Measurements from ENCODE around the gene ZBTB16. TPM values are rescaled to one million over a fixed set of nuclear protein-coding genes. Genes with fewer than 3 reads are reported as not detected.

Gene ZBTB16
- total RNA-seq, 1 donor: 23.3 TPM

DNA sequence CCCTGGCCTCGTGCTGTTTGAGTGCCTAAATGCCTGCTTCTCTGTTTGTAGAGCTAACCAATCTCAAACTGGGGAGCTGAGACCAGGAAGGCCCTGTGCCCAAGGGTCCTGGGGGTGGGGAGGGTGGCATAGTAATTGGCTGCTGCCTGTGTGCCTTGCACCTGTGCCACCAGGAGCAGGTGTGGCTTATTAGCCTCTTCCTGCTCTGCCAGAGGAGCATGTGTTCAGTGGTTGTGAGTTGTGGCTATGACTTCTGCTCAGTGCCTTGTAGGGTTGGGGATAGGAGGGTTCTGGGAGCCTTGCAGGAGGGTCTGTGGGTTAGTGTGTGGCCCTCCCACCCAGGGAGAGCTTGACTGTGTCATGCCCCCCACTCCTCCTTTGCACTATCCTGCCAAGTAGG, 109.2 kb downstream of the ZBTB16 start:
- H3K4me1 ChIP-seq (ENCODE audit: insufficient read depth, low read length): peaks cover 91% of the 10 kb centered on the region
- no peaks in the 10 kb centered on the region for H3K9me3 ChIP-seq (ENCODE audit: low read depth, low read length)
- no peak overlapping the region for H3K4me3 ChIP-seq (ENCODE audit: low read length)
- H3K27me3 ChIP-seq (ENCODE audit: insufficient read depth, low read length): no peaks in the 10 kb centered on the region

DNA sequence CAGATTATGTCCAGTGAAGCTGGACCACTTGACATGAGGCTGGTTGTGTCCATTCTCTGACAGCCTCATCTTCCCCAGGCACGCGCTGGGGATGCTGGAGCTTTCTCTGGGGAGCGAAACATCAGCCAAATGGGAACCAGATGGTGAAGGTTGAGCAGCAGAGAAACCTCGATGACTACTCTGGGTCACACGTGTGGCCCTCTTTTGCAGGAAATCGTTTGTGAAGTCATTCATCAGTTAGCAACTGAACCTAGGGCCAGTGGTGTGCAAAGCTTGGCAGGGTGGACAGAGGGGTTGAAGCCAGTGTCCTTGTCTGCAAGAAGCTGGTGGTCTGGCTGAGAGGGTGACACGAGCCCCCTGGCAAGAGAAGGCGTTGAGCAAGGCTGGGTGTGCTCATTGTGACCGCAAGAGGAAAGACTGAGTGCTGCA, 109.8 kb downstream of the ZBTB16 start:
- Histone ChIP-seq H3K4me3 (ENCODE audit: low read length) (no peak overlapping the region), H3K4me1 (ENCODE audit: insufficient read depth, low read length) (peaks cover 90% of the 10 kb centered on the region), H3K27me3 (ENCODE audit: insufficient read depth, low read length) (no peaks in the 10 kb centered on the region), H3K9me3 (ENCODE audit: low read depth, low read length) (no peaks in the 10 kb centered on the region)

DNA sequence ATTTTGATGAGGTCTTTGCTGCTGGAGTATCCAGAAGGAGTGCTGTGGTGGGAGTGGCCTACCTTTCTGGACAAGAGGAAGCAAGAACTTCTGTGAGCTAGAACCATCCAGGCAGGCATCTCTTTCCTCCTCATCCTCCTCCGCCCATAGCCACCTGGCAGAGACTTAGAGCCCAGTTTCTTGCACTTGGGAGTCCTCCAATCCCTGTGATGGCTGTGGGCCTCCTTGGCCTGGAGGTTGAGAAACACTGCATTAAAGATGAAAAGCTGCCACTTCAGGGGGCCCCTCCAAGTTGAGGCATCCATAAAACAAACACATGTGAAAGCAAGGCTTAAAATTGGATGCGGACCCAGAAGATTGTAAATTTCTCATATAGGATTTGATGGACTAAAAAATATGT, 110.3 kb downstream of the ZBTB16 start:
- Histone ChIP-seq H3K4me1 (ENCODE audit: insufficient read depth, low read length) (peaks cover 90% of the 10 kb centered on the region), H3K27me3 (ENCODE audit: insufficient read depth, low read length) (no peaks in the 10 kb centered on the region)

DNA sequence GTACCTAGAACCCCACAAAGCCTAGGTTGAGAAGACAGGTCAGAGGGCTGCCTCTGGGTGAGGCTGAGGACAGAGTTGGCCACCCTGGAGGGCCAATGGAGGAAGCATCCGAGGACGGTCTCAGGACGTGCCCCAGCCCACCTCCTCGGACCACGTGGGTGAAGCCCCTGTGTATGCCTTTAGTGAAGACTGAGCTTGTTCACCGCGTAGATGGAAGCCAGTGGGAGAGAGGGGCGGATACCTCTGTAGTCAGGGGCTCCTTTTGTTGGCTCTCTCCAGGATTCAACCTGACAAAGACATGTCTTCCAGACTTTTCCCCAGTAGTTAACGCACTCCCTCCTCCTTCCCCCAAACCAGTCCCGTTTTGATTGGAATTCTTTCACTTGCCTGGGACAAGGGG, 110.7 kb downstream of the ZBTB16 start:
- Histone ChIP-seq H3K27me3 (ENCODE audit: insufficient read depth, low read length) (no peaks in the 10 kb centered on the region), H3K4me1 (ENCODE audit: insufficient read depth, low read length) (peaks cover 89% of the 10 kb centered on the region), H3K9me3 (ENCODE audit: low read depth, low read length) (no peaks in the 10 kb centered on the region), H3K4me3 (ENCODE audit: low read length) (no peak overlapping the region)

More for the DNA sequence above, 110.3 kb downstream of the ZBTB16 start:
- no peaks in the 10 kb centered on the region for H3K9me3 ChIP-seq (ENCODE audit: low read depth, low read length)
- no peak overlapping the region for H3K4me3 ChIP-seq (ENCODE audit: low read length)

DNA sequence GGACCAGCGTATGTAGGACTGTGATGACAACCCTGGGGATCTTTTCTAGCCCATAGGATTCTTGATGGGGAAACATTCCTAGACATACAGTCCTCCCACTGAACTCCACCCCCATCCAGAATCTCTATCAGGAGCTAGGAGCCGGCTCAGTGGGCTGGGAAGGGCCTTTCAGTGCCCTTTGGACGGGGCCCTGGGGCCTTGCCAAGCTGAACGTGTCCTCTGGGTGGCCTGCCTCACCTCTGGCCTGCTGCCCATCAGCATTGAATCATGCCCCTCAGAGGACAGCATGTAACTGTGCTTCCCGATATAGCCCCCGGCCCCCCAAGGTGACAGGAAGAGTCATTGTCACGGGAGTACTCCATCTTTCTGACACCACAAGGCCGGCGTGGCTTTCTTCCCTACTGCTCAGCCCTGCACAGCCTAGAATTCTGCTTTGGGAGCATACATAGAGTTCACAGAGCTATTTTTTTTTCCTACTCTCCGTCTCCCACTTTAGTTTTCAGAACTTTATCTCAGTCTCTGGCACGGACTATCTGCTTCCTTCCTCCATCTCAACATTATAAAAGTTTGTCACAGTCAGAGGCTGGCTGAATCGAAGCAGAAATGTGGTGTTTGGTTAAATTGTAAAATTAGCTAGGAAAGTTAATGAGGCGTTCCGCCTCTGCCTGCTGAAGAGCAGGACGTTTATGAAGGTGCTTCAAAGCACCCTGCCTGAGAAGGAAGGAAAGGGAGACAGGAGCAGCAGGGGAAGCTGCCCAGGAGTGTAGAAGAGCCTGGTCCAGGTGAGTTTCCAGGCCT, 111.9 kb downstream of the ZBTB16 start:
- Histone ChIP-seq H3K27me3 (ENCODE audit: insufficient read depth, low read length) (no peaks in the 10 kb centered on the region), H3K4me1 (ENCODE audit: insufficient read depth, low read length) (peaks cover 79% of the 10 kb centered on the region), H3K4me3 (ENCODE audit: low read length) (no peak overlapping the region), H3K9me3 (ENCODE audit: low read depth, low read length) (no peaks in the 10 kb centered on the region)

DNA sequence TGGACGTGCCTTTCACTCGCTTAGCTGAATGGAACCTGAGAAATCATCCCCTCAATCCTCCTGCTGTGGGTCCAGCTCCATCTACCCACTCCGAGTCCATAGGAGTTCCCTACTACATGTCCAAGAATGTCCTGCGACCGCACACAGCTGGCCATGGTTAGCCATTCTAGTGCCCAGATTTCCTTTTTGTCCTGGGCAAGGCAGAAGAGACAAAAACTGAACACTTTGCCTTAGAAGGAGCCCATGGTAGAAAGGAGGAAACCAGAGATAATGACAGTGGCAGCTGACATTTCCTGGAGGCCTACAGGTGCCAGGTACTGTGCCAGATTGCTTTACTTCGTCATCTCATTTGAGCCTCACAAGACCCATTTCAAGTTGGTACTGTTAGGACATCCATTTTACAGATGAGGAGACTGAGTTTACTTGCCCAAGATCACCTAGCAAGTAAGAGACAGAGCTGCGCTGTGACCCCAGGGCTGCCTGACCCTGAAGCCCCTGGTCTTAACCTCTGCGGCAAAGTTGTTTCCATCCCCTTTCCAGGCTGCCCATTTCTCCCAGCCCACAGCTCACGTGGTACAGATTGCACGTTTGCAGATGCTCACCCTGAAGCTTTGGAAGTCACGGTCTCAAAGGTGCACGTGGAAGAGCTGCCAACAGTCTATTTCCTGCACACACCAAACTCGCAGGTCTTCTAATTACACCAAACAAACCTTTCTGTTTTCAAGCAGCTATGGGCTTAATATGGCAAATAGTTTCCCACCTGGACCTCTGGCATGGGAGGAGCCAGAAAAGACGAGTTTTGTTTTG, 112.7 kb downstream of the ZBTB16 start:
- peaks cover 71% of the 10 kb centered on the region for H3K4me1 ChIP-seq (ENCODE audit: insufficient read depth, low read length)
- no peaks in the 10 kb centered on the region for H3K9me3 ChIP-seq (ENCODE audit: low read depth, low read length)
- no peak overlapping the region for H3K4me3 ChIP-seq (ENCODE audit: low read length)
- no peaks in the 10 kb centered on the region for H3K27me3 ChIP-seq (ENCODE audit: insufficient read depth, low read length)

DNA sequence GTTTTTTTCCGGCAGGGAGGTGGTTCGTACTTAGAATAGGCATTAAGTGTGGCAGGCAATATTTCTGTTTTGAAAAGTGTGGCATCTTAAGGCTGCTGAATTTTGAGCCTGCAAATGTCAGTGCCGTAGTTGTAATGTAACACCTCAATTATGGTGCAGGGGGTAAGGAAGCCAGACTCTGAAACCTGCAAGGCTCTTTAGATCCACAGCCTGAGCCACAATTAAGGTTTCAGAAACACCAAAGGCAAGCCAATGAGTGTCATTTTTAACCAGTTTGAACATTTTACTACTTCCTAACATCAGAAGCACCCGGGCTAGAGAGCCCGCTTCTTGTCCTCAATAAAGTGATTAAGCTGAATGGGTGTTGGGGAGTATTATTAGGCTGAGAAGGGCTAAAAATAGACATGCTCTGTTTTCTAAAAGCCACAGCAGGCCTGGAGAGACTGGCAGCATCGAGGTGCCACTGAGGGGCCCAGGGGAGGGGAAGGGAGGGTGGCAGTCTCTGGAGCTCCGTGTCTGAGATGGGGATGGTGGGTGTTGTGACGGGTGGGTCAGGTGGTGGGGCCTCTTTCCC, 113.4 kb downstream of the ZBTB16 start:
- Histone ChIP-seq H3K9me3 (ENCODE audit: low read depth, low read length) (no peaks in the 10 kb centered on the region), H3K27me3 (ENCODE audit: insufficient read depth, low read length) (no peaks in the 10 kb centered on the region), H3K4me1 (ENCODE audit: insufficient read depth, low read length) (peaks cover 64% of the 10 kb centered on the region), H3K4me3 (ENCODE audit: low read length) (no peak overlapping the region)

DNA sequence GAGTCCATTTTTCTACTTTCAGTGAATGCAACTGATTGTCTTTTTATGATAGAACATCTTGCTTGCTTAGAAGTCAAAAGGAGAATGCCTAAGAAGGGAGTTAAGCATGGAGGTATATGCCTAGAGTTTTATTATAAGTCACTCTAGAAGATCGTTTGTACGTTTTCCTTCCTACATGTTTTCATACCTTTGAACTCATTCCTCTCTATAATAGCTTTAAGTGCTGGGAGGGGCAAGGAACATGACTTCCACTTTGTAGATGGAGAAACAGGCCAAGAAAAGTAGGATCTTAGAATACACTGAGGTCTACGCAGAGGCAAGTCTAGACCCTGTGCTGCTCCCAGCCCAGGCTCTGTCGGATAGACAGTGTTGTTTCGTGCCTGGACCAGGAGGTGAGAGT, 114.3 kb downstream of the ZBTB16 start:
- Histone ChIP-seq H3K9me3 (ENCODE audit: low read depth, low read length) (no peaks in the 10 kb centered on the region), H3K4me1 (ENCODE audit: insufficient read depth, low read length) (peaks cover 62% of the 10 kb centered on the region), H3K4me3 (ENCODE audit: low read length) (no peak overlapping the region), H3K27me3 (ENCODE audit: insufficient read depth, low read length) (no peaks in the 10 kb centered on the region)

DNA sequence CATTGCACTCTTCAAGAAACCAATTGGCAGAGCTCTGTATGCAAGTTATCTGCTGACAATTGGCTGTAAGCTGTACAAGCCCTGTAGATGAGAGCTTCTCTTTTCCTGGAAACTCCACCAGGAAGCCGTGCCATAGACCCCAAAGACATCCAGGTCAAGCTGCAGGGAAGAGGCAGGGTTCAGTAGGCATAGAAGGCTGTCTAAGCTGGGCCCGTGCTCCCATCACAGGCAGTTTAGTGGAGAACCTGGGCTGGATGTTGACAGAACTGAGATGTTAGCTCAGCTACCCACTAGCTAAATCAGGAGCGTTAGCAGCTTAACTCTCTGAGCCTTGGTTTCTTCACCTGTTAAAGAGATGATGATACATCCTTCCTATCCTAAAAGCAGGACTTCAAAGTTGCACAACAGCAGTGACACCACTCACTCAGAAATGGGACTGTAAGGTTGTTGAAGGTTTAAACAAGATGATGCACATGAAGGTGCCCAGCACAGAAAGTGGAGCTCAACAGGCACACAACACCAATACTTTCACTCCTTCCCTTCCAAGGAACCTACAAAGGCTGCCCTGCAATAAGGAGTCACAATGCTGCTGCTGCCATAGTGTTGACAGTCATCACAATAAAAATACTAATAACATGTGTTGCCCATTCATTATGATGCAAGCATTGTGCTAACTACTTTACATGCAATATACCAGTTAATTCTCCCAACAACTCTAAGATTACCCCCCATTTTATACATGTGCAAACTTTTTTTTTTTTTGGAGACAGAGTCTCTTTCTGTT, 115.4 kb downstream of the ZBTB16 start:
- Histone ChIP-seq H3K4me3 (ENCODE audit: low read length) (no peak overlapping the region), H3K27me3 (ENCODE audit: insufficient read depth, low read length) (no peaks in the 10 kb centered on the region), H3K4me1 (ENCODE audit: insufficient read depth, low read length) (peaks cover 62% of the 10 kb centered on the region), H3K9me3 (ENCODE audit: low read depth, low read length) (no peaks in the 10 kb centered on the region)

DNA sequence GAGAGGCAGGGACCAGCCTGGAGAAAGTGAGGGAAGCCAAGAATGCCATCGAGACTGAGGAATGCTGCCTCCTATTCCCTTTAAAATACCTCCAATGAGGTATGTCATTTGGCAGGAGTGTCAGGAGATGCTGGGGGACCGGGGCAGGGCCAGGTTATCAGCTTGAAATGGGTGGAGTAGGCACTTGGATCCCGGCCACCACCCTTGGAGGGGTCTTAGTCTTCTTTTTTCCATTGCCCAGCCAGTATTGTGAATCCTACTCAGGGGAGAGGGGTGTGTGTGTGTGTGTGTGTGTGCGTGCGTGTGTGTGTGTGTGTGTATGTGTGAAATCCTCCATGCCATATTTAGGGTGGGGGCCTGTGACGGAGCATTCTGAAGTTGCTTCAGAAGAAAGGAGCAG, 116.2 kb downstream of the ZBTB16 start:
- no peak overlapping the region for H3K4me3 ChIP-seq (ENCODE audit: low read length)
- H3K9me3 ChIP-seq (ENCODE audit: low read depth, low read length): no peaks in the 10 kb centered on the region
- H3K4me1 ChIP-seq (ENCODE audit: insufficient read depth, low read length): peaks cover 67% of the 10 kb centered on the region
- no peaks in the 10 kb centered on the region for H3K27me3 ChIP-seq (ENCODE audit: insufficient read depth, low read length)

DNA sequence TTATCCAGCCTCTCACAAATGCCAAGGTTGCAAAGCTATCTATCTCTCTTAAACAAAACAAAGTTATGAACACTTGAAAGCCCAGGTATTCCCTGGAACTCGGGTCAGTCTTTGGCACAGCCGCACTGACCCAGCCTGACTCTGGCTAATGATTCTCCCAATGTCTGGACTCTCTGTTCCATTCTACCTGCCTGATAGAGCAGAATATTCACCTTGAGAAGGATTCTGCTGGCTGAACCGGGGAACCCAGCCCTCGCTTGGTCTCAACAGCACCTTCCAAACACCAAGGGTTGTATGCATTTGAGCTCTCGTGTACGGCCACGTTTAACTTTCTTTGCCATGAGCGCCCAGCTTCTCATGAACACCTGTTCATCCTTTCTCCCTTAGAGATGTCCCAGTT, 116.8 kb downstream of the ZBTB16 start:
- Histone ChIP-seq H3K27me3 (ENCODE audit: insufficient read depth, low read length) (no peaks in the 10 kb centered on the region), H3K9me3 (ENCODE audit: low read depth, low read length) (no peaks in the 10 kb centered on the region), H3K4me3 (ENCODE audit: low read length) (no peak overlapping the region), H3K4me1 (ENCODE audit: insufficient read depth, low read length) (peaks cover 64% of the 10 kb centered on the region)

DNA sequence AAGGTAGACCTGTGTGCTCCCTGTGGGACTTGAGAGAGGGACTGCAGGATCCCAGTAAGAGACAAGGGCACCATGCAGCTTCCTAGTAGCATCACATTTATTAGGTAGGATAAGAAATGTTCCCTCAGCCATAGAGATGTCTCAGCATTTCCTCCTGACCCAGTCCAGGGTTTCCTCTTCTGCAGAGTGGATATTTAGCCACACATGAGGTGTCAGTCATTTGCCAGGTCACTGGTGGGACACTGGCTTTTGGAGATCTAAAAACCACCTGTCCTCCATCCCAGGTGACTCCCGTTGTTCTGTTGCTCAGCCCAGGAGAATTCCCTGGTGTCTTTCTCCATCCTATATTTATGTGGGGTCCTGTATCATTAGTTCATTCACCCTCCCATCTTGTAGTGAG, 119.1 kb downstream of the ZBTB16 start:
- Histone ChIP-seq H3K4me3 (ENCODE audit: low read length) (no peak overlapping the region), H3K4me1 (ENCODE audit: insufficient read depth, low read length) (peaks cover 64% of the 10 kb centered on the region), H3K27me3 (ENCODE audit: insufficient read depth, low read length) (no peaks in the 10 kb centered on the region), H3K9me3 (ENCODE audit: low read depth, low read length) (no peaks in the 10 kb centered on the region)

DNA sequence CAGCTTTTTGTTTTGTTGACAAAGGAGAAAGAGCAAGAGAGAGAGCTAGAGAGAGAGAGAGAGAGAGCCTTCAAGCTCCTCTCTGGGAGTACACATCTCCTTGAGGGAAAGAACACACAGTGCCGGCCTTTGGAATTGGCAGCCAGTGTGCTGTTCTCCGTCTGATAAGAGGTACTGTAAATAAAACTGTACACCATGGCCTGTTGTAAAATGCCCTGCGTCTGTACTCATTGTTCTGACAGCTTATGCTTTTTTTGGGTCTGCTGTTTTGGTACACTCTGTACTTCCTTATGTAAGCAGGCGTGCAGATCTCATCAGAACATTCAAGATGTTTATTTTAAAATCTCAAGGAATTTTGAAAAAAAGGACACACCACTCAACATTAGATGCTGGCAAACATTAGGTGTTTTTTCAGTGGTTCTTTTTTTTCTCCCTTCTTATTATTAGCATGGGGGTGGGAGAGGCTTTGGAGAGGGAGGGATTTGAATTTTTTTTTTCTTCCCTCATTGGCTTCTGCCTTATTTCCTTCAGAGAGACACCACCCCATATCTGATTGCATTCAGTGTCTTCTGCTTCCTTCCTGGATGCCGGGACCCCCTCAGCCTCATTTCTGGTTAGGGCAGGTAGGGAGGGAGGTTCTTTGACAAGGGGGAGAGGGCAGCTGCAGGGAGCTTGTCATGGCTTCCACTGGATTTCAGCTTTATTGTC, 119.9 kb downstream of the ZBTB16 start:
- no peaks in the 10 kb centered on the region for H3K9me3 ChIP-seq (ENCODE audit: low read depth, low read length)
- no peaks in the 10 kb centered on the region for H3K27me3 ChIP-seq (ENCODE audit: insufficient read depth, low read length)
- no peak overlapping the region for H3K4me3 ChIP-seq (ENCODE audit: low read length)
- peaks cover 65% of the 10 kb centered on the region for H3K4me1 ChIP-seq (ENCODE audit: insufficient read depth, low read length)

DNA sequence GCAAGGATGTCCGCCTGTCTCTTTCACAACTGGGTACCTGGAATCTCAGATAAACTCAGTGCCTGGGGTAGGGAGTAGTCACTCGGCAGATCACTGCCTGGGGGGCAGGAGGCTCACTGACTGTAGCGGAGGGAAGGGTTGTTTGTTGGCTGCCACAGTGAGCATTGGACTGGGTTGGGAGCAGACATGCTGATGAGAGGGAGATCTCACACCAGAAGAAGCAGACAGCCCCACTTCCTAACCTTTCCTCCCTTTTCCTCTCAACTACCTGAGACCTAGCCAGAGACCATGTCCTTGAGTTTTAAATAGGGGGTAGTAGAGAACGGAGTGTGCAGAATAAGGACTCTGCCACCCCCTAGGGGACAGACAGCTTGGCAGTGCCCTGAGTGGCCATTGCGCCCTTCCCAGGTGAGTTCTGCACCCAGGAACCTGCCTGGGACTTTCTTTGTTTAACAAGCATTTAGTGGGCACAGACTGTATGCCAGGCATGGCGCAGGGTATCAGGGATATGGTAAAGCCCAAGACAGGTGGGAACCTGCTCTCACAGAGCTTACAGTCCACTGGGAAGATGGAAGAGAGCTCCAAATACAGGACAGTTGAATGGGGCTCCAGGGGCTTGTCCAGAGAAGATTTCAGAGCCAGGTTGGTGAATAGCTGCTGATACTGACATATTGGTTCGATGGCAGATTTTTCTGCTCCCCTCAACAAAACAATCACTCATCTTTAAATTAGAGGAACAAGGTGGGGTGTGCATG, 121.0 kb downstream of the ZBTB16 start:
- no peaks in the 10 kb centered on the region for H3K27me3 ChIP-seq (ENCODE audit: insufficient read depth, low read length)
- peaks cover 67% of the 10 kb centered on the region for H3K4me1 ChIP-seq (ENCODE audit: insufficient read depth, low read length)
- H3K9me3 ChIP-seq (ENCODE audit: low read depth, low read length): no peaks in the 10 kb centered on the region
- H3K4me3 ChIP-seq (ENCODE audit: low read length): no peak overlapping the region
